ENCODE data around the gene GNAQ. TPM values are rescaled to one million over a fixed set of nuclear protein-coding genes. Genes with fewer than 3 reads are reported as not detected.

Gene GNAQ
- total RNA-seq, 1 experiment from 2014 or later: 28.7 TPM

DNA sequence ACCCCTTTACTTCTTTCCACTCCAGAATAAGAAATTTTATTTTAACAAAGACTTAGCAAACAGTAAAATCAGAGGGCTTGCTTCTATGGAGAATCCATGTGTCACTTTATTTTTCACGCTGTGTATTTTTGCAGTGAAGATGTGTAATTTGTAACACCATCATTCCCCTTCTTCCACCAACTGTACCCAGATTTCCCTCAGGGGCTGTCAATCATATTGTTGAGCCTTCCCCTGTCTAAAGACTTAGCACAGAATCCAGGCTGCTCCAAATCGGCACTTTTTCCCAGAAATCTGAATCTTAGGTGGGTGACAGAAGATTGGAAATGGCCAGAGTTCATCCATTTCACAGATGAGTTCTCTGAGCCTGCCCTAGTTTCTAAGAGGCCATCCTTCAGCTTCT, 115.9 kb downstream of the GNAQ start:
- no peak for ATAC-seq
- Histone ChIP-seq H3K9me3 (ENCODE audit: control insufficient read depth in 1 of 2, insufficient read depth in 1 of 2, low read depth in 1 of 2, low read length in 2 of 2) (no peaks in the 10 kb centered on the region), H3K79me2 (ENCODE audit: insufficient read depth, low read length) (no peaks in the 10 kb centered on the region), H3K36me3 (ENCODE audit: control insufficient read depth in 1 of 2, insufficient read depth in 2 of 2, low read length in 2 of 2) (no peaks in the 10 kb centered on the region), H2AFZ (ENCODE audit: low read depth, low read length, poor library complexity, severe bottlenecking) (no peak overlapping the region), H3K9me2 (ENCODE audit: insufficient read depth) (no peaks in the 10 kb centered on the region), H3K9ac (ENCODE audit: low read length) (no peak overlapping the region), H4K20me1 (ENCODE audit: insufficient read depth) (no peaks in the 10 kb centered on the region), H3K4me2 (ENCODE audit: low read length) (no peak overlapping the region), H3K4me3 (replicated peaks in 1 of 2; ENCODE audit: low read depth in 1 of 2, low read length in 2 of 2) (no peak overlapping the region), H3K4me1 (ENCODE audit: control insufficient read depth in 1 of 2, insufficient read depth in 2 of 2, low read length in 2 of 2) (peaks cover 0 to 3% of the 10 kb centered on the region in 2 experiments; a peak in 1 of 4 replicates), H3K27ac (ENCODE audit: low read depth, low read length) (no peak overlapping the region), H3K27me3 (ENCODE audit: insufficient read depth, low read length) (no peaks in the 10 kb centered on the region)
- RAD21 ChIA-PET (ENCODE audit: low non-redundant PET in 1 of 2, low total read pairs in 2 of 2, uncharacterized antibody in 2 of 2, unreplicated experiment in 2 of 2): no interaction called here
- intact Hi-C loops (cut with micrococcal nuclease): no loop called here
- POLR2A ChIA-PET: no interaction called here
- TF ChIP-seq CEBPB (IDR thresholded peaks at IDR 0.05; ENCODE audit: low read depth) (no peak), POLR2A (IDR thresholded peaks at IDR 0.05; ENCODE audit: borderline replicate concordance, extremely low read depth, insufficient read depth, insufficient read length) (no peak), SP1 (IDR thresholded peaks at IDR 0.05; ENCODE audit: low read depth) (no peak), ZBTB33 (IDR thresholded peaks at IDR 0.05; ENCODE audit: extremely low read depth, insufficient replicate concordance, low read length) (no peak), ZFX (IDR thresholded peaks at IDR 0.05) (no peak), FOSL1 (IDR thresholded peaks at IDR 0.05; ENCODE audit: low read depth) (no peak), ZNF274 (IDR thresholded peaks at IDR 0.05; ENCODE audit: low read depth, low read length) (no peak), TCF7L2 (IDR thresholded peaks at IDR 0.05; ENCODE audit: borderline replicate concordance, extremely low read depth, insufficient read depth, insufficient read length) (no peak), EZH2 (IDR thresholded peaks at IDR 0.05) (no peak)
- TF ChIP-seq, protein P1, sequence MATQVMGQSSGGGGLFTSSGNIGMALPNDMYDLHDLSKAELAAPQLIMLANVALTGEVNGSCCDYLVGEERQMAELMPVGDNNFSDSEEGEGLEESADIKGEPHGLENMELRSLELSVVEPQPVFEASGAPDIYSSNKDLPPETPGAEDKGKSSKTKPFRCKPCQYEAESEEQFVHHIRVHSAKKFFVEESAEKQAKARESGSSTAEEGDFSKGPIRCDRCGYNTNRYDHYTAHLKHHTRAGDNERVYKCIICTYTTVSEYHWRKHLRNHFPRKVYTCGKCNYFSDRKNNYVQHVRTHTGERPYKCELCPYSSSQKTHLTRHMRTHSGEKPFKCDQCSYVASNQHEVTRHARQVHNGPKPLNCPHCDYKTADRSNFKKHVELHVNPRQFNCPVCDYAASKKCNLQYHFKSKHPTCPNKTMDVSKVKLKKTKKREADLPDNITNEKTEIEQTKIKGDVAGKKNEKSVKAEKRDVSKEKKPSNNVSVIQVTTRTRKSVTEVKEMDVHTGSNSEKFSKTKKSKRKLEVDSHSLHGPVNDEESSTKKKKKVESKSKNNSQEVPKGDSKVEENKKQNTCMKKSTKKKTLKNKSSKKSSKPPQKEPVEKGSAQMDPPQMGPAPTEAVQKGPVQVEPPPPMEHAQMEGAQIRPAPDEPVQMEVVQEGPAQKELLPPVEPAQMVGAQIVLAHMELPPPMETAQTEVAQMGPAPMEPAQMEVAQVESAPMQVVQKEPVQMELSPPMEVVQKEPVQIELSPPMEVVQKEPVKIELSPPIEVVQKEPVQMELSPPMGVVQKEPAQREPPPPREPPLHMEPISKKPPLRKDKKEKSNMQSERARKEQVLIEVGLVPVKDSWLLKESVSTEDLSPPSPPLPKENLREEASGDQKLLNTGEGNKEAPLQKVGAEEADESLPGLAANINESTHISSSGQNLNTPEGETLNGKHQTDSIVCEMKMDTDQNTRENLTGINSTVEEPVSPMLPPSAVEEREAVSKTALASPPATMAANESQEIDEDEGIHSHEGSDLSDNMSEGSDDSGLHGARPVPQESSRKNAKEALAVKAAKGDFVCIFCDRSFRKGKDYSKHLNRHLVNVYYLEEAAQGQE (IDR thresholded peaks at IDR 0.05; ENCODE audit: low read depth): no peak
- TF ChIP-seq, protein P2, sequence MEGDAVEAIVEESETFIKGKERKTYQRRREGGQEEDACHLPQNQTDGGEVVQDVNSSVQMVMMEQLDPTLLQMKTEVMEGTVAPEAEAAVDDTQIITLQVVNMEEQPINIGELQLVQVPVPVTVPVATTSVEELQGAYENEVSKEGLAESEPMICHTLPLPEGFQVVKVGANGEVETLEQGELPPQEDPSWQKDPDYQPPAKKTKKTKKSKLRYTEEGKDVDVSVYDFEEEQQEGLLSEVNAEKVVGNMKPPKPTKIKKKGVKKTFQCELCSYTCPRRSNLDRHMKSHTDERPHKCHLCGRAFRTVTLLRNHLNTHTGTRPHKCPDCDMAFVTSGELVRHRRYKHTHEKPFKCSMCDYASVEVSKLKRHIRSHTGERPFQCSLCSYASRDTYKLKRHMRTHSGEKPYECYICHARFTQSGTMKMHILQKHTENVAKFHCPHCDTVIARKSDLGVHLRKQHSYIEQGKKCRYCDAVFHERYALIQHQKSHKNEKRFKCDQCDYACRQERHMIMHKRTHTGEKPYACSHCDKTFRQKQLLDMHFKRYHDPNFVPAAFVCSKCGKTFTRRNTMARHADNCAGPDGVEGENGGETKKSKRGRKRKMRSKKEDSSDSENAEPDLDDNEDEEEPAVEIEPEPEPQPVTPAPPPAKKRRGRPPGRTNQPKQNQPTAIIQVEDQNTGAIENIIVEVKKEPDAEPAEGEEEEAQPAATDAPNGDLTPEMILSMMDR (IDR thresholded peaks at IDR 0.05 in 2 of 3, conservative IDR thresholded peaks at IDR 0.05 in 1 of 3; ENCODE audit: borderline replicate concordance in 1 of 3, insufficient read depth in 1 of 3, low read depth in 2 of 3, low read length in 2 of 3): no peak
- TF ChIP-seq, protein P3, sequence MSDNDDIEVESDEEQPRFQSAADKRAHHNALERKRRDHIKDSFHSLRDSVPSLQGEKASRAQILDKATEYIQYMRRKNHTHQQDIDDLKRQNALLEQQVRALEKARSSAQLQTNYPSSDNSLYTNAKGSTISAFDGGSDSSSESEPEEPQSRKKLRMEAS (IDR thresholded peaks at IDR 0.05): no peak
- DNase-seq (ENCODE audit: low read depth, low spot score): no peak
- BruUV-seq (replicated peaks): no TSS peak
- CTCF ChIA-PET: no interaction called here
